KOPT-K1 (cell line): ENCODE results near the gene ZBP1.

Experiments used
- H3K27ac ChIP-seq: fragments of 200-600 bp; sonication (generic); 2 replicates; pipeline ENCODE4 v1.5.1; 2016; ENCODE audit warnings: antibody characterized with exemption, mild to moderate bottlenecking, low read depth, low read length; ENCODE audit not compliant: poor library complexity, severe bottlenecking
- H3K36me3 ChIP-seq: fragments of 200-600 bp; sonication (generic); 2 replicates; pipeline ENCODE4 v1.5.1; 2017; ENCODE audit warnings: antibody characterized with exemption, mild to moderate bottlenecking, low read length, moderate library complexity; ENCODE audit not compliant: insufficient read depth
- H3K9me3 ChIP-seq: fragments of 200-600 bp; sonication (generic); 2 replicates; pipeline ENCODE4 v1.5.1; 2017; ENCODE audit warnings: antibody characterized with exemption, low read length, mild to moderate bottlenecking; ENCODE audit not compliant: insufficient read depth, poor library complexity, severe bottlenecking

ZBP1 gene

DNA sequence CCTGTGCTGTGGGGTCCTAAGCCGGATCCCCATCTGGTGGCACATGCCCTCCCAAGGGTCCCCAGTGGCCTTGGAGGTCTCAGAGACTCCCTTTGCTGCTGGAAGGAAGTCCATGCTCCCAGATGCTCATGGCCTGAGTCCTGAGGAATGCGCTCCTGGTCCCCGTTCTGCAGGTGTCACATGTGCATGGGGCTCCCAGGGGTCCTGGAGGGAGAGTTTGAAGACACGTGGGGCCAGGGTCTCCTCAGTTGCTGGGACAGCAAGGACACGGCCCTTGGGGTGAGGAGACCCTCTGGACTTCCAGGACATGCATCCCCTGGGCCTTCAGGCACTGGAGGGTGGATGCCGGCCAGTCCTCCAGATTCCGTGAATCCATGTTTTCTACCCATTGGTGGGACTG, 11.7 kb downstream of the ZBP1 start:
- Histone ChIP-seq H3K36me3 (no peaks in the 10 kb centered on the region), H3K9me3 (no peaks in the 10 kb centered on the region), H3K27ac (no peak overlapping the region)

DNA sequence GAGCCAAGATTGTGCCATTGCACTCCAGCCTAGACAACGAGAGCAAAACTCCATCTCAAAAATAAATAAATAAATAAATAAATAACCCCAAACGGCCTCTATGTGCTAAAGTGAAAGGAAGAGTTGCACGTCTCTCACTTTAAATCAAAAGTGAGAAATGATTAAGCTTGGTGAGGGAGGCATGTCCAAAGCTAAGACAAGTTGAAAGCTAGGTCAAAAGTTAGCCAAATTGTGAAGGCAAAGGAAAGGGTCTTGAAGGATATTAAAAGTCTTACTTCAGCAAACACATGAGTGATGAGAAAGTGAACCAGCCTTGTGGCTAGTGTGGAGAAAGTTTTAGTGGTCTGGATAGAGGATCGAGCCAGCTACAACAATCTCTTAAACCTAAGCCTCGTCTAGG, 14.3 kb downstream of the ZBP1 start:
- Histone ChIP-seq H3K36me3 (no peaks in the 10 kb centered on the region), H3K27ac (no peak overlapping the region), H3K9me3 (no peaks in the 10 kb centered on the region)

DNA sequence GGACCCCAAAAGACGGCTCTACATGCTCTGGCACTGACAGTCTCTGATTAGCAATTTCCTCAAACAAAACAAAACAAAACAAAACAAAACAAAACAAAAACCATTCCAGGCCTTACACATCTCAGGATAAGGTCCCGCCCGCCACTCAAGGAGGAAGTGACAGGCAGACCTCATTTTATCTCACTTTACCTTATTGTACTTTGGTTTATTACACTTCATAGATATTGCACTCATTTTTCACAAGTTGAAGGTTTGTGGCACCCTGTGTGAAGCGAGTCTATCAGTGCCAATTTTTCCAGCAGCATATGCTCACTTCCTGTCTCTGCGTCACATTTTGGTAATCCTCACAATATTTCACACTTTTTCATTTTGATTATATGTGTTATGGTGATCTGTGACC, 15.2 kb downstream of the ZBP1 start:
- Histone ChIP-seq H3K27ac (no peak overlapping the region), H3K36me3 (no peaks in the 10 kb centered on the region), H3K9me3 (no peaks in the 10 kb centered on the region)

DNA sequence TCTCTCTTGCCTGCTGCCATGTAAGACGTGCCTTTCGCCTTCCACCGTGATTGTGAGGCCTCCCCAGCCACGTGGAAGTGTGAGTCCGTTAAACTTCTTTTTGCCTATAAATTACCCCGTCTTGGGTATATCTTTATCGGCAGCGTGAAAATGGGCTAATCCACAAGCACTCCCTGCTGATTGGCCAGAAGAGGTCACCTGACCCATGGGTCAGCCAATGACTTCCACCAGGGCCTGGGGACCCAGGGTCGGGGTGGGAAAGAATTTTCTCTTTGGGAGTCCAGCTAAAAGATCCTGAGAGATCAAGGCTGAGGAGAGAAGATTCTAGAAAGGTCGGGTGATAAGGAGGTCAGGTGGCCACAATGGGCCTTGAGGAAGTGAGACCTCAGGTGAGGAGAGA, 17.1 kb downstream of the ZBP1 start:
- Histone ChIP-seq H3K36me3 (no peaks in the 10 kb centered on the region), H3K27ac (no peak overlapping the region), H3K9me3 (no peaks in the 10 kb centered on the region)

DNA sequence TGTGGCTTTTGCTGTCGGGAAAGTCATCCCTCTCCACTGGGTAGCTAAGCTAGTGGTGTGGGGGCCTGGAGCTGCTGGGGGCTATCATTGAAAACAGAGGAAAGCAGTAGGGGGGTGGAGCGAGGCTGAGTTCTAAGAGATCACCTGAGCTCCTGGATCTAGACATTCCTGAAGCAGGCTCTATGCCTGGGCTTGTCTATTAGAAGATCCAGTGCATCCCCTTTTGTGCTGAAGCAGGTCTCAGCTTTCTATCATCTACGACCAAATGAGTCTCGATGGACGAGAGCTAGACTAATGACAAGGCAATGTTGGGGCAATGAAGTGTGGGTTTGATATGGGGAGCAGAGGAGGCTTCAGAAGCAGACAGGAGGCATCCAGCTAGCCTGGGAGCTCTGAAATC, 18.5 kb downstream of the ZBP1 start:
- Histone ChIP-seq H3K9me3 (no peaks in the 10 kb centered on the region), H3K36me3 (no peaks in the 10 kb centered on the region), H3K27ac (no peak overlapping the region)

DNA sequence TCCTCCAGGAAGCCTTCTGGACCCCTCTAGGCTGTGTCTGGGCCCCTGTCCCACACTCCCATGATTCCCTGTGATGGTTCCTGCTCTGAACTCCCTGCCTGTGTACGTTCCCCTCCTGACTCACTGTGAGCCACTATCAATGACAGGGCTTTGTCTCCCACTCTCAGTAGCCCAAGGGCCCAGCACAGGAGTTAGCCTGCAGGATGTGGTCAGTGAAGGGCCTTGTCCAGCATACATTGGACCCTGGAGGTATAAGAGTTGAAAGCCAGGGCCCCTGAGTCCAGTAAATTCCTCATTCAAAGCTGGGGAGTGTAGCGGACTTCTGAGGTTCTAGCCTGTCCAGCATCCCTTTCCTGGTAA, 19.0 kb downstream of the ZBP1 start:
- H3K36me3 ChIP-seq, result no peaks in the 10 kb centered on the region
- H3K9me3 ChIP-seq, result no peaks in the 10 kb centered on the region
- H3K27ac ChIP-seq, result no peak overlapping the region

DNA sequence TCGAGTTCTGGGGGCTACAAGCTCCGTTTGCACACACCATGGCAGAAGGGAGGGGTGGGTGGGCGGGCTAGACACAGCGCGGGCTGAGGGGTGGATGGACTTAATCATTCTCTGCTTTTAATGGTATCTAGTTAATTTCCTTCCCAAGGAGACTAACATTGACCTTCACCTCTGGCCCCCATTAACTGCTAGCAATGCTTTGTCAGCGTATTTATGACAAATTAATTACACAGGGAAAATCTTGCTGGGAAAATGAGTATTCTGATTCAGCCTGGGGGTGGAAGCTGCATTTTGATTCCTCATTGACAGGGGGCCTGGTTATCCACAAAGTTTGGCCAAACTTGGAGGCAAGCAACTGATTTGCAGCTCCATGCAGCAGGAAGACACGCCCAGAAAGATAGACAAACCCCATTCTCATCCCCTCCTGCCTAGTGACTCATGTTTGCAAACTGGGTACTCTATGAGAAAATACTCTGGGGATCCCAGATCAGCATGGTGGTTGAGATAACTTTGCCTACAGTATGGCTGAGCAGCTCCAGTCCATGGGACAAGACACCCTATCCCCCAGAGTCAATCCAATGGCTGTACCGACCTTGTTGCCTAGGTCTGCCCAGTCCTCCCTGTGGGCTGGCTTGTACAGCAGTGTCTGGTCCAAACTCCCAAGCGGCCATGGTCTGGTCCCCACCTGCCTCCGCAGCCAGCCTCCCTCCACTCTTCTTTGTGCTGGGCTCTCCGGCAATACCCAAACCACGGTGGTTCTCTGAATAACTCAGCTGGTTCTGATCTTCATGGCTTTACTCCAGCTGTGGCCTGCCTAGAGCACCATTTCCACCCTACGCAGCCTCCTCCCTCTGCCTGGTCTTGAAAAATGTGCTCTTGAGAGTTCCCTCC, 19.7 kb downstream of the ZBP1 start:
- no peaks in the 10 kb centered on the region for H3K9me3 ChIP-seq

DNA sequence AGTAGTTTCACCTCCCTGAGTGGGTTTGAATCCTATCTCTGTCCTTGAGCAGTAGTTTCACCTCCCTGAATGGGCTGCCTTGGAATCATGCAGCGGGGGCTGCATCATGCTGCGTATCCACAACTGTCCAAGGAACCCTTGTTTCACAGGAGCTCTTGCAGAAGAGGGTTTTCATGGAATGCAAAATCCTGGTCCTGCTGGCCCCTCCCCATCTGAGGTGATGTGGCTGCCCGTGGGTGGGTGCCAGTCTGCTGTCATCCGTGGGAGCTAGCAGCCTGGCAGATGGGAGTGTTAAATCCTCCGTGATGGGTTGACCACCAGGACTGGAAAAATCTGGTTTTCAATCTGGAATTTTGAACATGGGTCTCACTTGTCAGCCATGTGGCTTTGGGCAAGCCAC, 21.7 kb downstream of the ZBP1 start:
- no peaks in the 10 kb centered on the region for H3K9me3 ChIP-seq

More for the DNA sequence above, 19.7 kb downstream of the ZBP1 start:
- H3K36me3 ChIP-seq, result no peaks in the 10 kb centered on the region
- H3K27ac ChIP-seq, result no peak overlapping the region

DNA sequence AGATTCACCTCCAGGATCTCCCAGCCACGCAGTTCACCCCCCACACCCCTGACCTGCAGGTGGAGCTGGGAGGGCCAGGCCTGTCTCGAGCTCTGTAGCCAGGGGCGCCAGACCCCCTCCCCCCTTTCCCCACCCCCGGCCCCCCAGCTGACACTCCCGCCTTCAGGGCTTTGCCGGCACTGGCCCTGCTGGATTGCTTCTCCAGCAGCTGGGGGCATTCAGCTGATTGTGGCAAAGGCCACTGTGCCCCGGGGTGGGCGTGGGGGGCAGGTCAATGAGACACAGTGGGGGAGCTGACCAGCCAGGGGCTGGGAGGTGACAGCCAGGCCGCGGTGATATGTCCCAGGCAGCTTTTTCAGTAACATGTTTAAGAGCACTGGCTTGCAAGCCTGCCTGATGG, 22.2 kb downstream of the ZBP1 start:
- Histone ChIP-seq H3K9me3 (no peaks in the 10 kb centered on the region), H3K36me3 (no peaks in the 10 kb centered on the region), H3K27ac (no peak overlapping the region)

More for the DNA sequence above, 21.7 kb downstream of the ZBP1 start:
- Histone ChIP-seq H3K27ac (no peak overlapping the region), H3K36me3 (no peaks in the 10 kb centered on the region)

DNA sequence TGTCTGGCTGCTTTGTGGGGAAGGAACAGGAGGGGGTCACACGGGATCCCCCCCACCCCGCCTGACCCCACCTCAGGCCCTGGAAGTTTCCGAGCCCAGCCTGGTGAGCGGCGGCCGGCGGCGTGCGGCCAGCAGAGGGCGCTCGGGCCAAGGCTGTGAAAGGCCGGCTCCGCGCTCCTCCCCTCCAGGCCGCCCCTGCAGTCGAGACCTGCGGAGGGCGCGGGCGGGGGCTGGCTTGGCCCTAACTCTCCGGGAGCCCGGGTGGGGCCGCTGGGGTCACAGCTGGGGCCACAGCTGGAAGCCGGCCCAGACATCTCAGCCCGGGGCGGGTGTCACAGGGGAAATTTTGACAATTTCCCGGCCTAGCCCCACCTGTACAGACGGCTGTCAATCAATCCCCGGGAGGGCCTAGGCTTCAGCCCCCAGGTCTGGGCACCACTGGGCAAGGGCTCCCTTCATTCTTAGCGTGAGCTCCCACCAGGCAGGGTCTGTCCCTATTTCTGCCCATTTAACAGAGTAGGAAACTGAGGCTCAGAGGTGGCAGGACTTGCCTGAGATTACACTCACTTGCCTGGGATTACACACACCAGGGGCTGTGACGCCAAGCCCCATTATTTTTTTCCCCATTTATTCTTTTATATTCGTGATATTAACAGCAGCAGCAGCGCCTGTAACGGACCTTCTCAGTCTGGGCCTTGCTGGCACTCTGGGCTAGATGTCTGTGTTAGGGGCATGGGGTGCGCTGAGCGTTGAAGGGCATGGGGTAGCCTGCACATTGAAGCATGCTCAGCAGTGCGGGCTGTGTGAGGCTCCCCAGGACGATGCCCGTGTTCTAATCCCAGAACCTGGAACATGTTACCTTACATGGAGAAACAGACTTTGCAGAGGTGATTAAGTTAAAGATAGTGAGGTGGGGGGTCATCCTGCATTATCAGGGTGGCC, 23.0 kb downstream of the ZBP1 start:
- H3K27ac ChIP-seq, result no peak overlapping the region
- H3K36me3 ChIP-seq, result no peaks in the 10 kb centered on the region
- H3K9me3 ChIP-seq, result no peaks in the 10 kb centered on the region

DNA sequence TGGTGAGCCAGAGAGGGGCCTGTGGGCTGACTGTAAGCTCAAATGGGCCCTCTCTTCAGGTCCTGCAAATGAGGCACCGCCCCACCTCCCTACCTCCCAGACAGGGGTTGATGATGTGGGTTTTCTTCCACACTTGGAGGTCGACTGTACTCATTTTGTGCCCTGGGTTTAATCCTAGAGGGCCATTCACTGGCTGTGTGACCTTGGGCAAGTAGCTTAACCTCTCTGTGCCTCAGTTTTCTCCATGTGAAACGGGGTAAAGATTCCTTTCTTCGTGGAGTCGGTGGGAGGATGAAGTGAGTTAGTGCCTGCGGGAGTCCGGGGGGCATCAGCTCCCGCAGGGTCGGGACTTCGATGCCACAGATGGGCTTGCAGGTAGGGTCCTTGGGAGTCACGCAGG, 23.9 kb downstream of the ZBP1 start:
- H3K27ac ChIP-seq, result no peak overlapping the region
- H3K9me3 ChIP-seq, result no peaks in the 10 kb centered on the region
- no peaks in the 10 kb centered on the region for H3K36me3 ChIP-seq

DNA sequence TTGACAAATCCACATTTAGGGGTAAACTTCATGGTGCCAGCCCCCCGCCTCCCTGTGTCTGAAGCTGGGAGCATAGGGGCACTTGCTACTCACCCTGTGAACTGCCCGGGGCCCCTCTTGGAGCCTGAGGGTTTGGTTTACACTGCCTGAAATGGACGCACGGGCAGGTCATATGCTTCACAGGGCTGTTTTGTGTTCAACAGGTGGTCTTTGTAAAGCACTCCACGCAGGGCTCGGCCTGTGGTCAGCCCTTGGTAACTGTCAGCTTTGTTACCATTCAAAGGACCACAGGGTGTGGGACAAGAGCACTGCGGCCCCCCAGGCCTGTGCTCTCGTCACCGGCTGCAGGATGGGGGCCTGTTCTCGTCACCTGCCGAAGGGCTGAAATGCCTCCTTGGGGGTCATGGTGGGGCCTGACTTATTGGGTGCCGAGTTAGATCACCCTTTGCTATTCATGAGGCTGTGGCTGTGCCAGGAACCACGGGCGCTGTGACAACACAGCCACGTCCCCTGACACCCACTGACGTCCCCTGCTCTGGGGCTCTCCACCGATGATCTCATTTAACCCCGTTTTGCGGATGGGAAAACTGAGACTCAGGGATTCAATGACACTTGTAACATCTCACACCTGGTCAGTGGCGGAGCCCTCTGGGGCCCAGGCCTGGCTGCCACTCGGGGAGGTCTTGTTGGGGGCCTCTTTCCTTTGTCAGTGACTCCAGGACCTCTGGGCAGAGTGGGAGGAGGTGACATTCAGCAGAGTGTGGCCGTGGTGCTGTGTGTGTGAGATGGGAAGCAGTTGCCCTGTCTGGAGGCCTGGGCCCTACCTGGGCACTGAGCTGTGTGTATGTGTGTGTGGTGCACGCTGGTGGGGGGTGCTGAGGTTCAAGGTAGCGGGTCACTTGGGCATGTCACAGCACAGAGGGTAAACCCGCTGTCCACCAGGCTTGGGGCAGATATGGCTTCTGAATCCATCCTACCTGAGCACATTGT, 24.9 kb downstream of the ZBP1 start:
- H3K9me3 ChIP-seq, result no peaks in the 10 kb centered on the region
- no peaks in the 10 kb centered on the region for H3K36me3 ChIP-seq
- H3K27ac ChIP-seq, result no peak overlapping the region

DNA sequence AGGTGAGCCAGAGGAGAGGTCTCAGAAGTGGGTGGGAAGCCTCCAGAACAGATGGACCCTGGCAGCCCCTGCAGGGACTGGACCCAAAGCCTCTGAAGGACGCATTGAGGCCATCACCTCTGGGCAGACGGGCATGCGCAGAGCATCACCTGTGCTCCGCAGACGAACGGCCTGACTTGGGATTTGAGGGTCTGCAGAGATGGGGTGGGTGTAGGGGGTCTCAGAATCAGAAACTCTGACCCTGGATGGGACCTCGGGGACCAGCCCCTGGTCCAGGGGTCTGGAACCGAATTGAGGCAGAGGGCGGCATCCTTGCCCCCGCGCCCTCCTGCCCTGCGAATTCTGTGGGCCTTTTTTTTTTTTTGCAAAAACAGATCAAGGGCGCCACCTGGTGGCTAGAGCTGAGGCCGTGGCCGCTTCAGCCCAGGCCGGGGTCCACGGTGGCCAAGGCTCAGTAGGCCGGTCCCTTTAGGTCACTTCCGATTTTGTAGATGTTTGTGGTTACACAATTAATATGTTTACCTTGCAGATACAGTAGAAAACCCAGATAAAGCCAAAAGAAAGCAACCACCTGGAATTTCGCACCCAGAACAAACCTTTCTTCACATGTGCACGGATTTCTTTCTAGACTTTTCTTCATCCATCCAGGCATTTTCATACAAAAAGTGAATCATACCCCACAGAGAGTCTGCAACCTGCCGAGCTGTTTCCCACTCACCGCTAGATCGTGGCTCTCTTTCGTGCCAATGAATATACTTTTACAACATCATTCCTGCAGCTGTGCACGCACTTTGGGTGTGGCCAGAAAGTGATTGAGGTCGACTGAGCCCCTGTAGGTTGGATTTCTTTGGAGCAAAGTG, 25.9 kb downstream of the ZBP1 start:
- no peaks in the 10 kb centered on the region for H3K9me3 ChIP-seq
- no peaks in the 10 kb centered on the region for H3K36me3 ChIP-seq
- H3K27ac ChIP-seq, result no peak overlapping the region
